RWPE2 (cell line): ENCODE measurements around the gene SNTA1.

Source experiments
- ATAC-seq: fragments of 200-7000 bp; cut with Tn5 transposase; 3 replicates; pipeline ENCODE4 v1.9.1; 2021; ENCODE audit warnings: low read depth
- DNase-seq: peaks from one replicate; pipeline ENCODE4 v3.0.0-alpha.2; 2020; ENCODE audit warnings: low spot score
- H3K27ac ChIP-seq: fragments of 450-650 bp; 2 replicates; pipeline ENCODE4 v1.5.1; 2017; ENCODE audit warnings: mild to moderate bottlenecking; ENCODE audit not compliant: poor library complexity, severe bottlenecking
- H3K27me3 ChIP-seq: fragments of 250-450 bp; sonication (Bioruptor Pico); 2 replicates; pipeline ENCODE4 v1.5.1; 2021; ENCODE audit warnings: mild to moderate bottlenecking, moderate library complexity; ENCODE audit not compliant: insufficient read depth, poor library complexity, severe bottlenecking
- H3K36me3 ChIP-seq: fragments of 250-450 bp; sonication (Bioruptor Pico); 2 replicates; pipeline ENCODE4 v1.5.1; 2020; ENCODE audit warnings: low read depth, mild to moderate bottlenecking, moderate library complexity
- H3K4me1 ChIP-seq: fragments of 250-450 bp; sonication (Bioruptor Pico); 2 replicates; pipeline ENCODE4 v1.5.1; 2021; ENCODE audit warnings: mild to moderate bottlenecking, moderate library complexity; ENCODE audit not compliant: insufficient read depth, poor library complexity, severe bottlenecking
- H3K4me3 ChIP-seq: fragments of 250-450 bp; sonication (Bioruptor Pico); 2 replicates; pipeline ENCODE4 v1.5.1; 2021; ENCODE audit warnings: mild to moderate bottlenecking, moderate library complexity; ENCODE audit not compliant: severe bottlenecking
- H3K9me3 ChIP-seq: fragments of 250-450 bp; sonication (Bioruptor Pico); 2 replicates; pipeline ENCODE4 v1.5.1; 2021; ENCODE audit warnings: mild to moderate bottlenecking, moderate library complexity; ENCODE audit not compliant: severe bottlenecking
- CTCF ChIP-seq: fragments of 450-650 bp; IDR thresholded peaks from one replicate; pipeline ENCODE4 v1.5.1; 2017; ENCODE audit warnings: mild to moderate bottlenecking, moderate library complexity; ENCODE audit not compliant: poor library complexity, severe bottlenecking

Gene SNTA1

GRCh38 chr20:33377366-33377765 lies 66.2 kb downstream of the SNTA1 start:
- H3K36me3 ChIP-seq, result peaks cover 88% of the 10 kb centered on the region
- ATAC-seq (no peak), DNase-seq (no peak)
- H3K4me3 ChIP-seq, result no peak overlapping the region
- H3K27me3 ChIP-seq, result no peaks in the 10 kb centered on the region
- peaks cover 15% of the 10 kb centered on the region for H3K4me1 ChIP-seq
- no peak overlapping the region for H3K27ac ChIP-seq
- no peak for TF ChIP-seq CTCF
- no peaks in the 10 kb centered on the region for H3K9me3 ChIP-seq

- Histone ChIP-seq H3K27ac (peak overlapping the region; percentile 37), H3K9me3 (no peaks in the 10 kb centered on the region), H3K4me3 (no peak overlapping the region), H3K4me1 (peaks cover 20% of the 10 kb centered on the region), H3K36me3 (peaks cover 88% of the 10 kb centered on the region), H3K27me3 (no peaks in the 10 kb centered on the region)
- TF ChIP-seq CTCF, result no peak
- peak; percentile 54 for ATAC-seq
- DNase-seq, result no peak
These were observed 69.6 kb downstream of the SNTA1 start for GRCh38 chr20:33373735-33374605.

- Histone ChIP-seq H3K27me3 (no peaks in the 10 kb centered on the region), H3K36me3 (peaks cover 86% of the 10 kb centered on the region), H3K27ac (peak overlapping the region; percentile 37), H3K4me1 (peaks cover 20% of the 10 kb centered on the region), H3K4me3 (no peak overlapping the region), H3K9me3 (no peaks in the 10 kb centered on the region)
- no peak for TF ChIP-seq CTCF
- DNase-seq, result no peak
- peak; percentile 13; the same call in 1 of the 3 replicates for ATAC-seq
These were observed 70.5 kb downstream of the SNTA1 start for GRCh38 chr20:33372993-33373441.

GRCh38 chr20:33370291-33370690 lies 73.3 kb downstream of the SNTA1 start:
- Histone ChIP-seq H3K36me3 (peaks cover 87% of the 10 kb centered on the region), H3K27ac (no peak overlapping the region), H3K4me1 (peaks cover 20% of the 10 kb centered on the region), H3K9me3 (no peaks in the 10 kb centered on the region), H3K4me3 (no peak overlapping the region), H3K27me3 (no peaks in the 10 kb centered on the region)
- DNase-seq (peak; percentile 60), ATAC-seq (no peak)
- TF ChIP-seq CTCF, result no peak

- Histone ChIP-seq H3K27me3 (no peaks in the 10 kb centered on the region), H3K36me3 (peaks cover 99% of the 10 kb centered on the region), H3K4me3 (no peak overlapping the region), H3K9me3 (no peaks in the 10 kb centered on the region), H3K4me1 (no peaks in the 10 kb centered on the region), H3K27ac (no peak overlapping the region)
- no peak for DNase-seq
- no peak for TF ChIP-seq CTCF
- no peak for ATAC-seq
These were observed 80.7 kb downstream of the SNTA1 start for GRCh38 chr20:33362898-33363297.
